Natural killer cell (primary cell): ENCODE data around the gene POU6F2. TPM values are rescaled to one million over a fixed set of nuclear protein-coding genes. Genes with fewer than 3 reads are reported as not detected.

ENCODE experiments used
- ATAC-seq, 3 donors: fragments of 150-1000 bp in 2 of 3; fragments of 200-7000 bp in 1 of 3; cut with Tn5 transposase; 1 replicate in 1 of 3; 2 replicates in 2 of 3; pipeline ENCODE4 v1.10.0; 2021; ENCODE audit warnings: mild to moderate bottlenecking in 2 of 3, moderate library complexity in 2 of 3
- DNase-seq, 2 donors: peaks; one replicate each; pipeline versions ENCODE4 v3.0.0 to v3.0.0-alpha.2; 2013 to 2021; ENCODE audit warnings: mixed read lengths in 1 of 2
- H3K27ac ChIP-seq: one replicate; pipeline ENCODE4 v1.5.1; 2013; ENCODE audit warnings: mild to moderate bottlenecking, low read length
- H3K27me3 ChIP-seq: one replicate; pipeline ENCODE4 v1.6.1; 2013; ENCODE audit warnings: low read length; ENCODE audit not compliant: control insufficient read depth, insufficient read depth
- H3K36me3 ChIP-seq: one replicate; pipeline ENCODE4 v1.6.1; 2013; ENCODE audit warnings: low read length; ENCODE audit not compliant: control insufficient read depth, insufficient read depth
- H3K4me1 ChIP-seq: one replicate; pipeline ENCODE4 v1.6.1; 2013; ENCODE audit warnings: low read length; ENCODE audit not compliant: control insufficient read depth, insufficient read depth
- H3K4me3 ChIP-seq: one replicate; pipeline ENCODE4 v1.5.1; 2013; ENCODE audit warnings: low read length
- H3K9me3 ChIP-seq: one replicate; pipeline ENCODE4 v1.6.1; 2013; ENCODE audit warnings: low read length; ENCODE audit not compliant: control insufficient read depth, insufficient read depth
- H3K27ac Mint-ChIP-seq, 2 donors: one replicate each; pipeline ENCODE4 v1.8.0; 2022; ENCODE audit warnings: mild to moderate bottlenecking in 2 of 2, mixed read lengths in 2 of 2, moderate library complexity in 1 of 2
- H3K27me3 Mint-ChIP-seq, 2 donors: one replicate each; pipeline ENCODE4 v1.8.0; 2022; ENCODE audit warnings: low read depth in 2 of 2, mixed read lengths in 2 of 2
- H3K36me3 Mint-ChIP-seq: one replicate; pipeline ENCODE4 v1.8.0; 2022; ENCODE audit warnings: mixed read lengths
- H3K4me1 Mint-ChIP-seq, 2 donors: one replicate each; pipeline ENCODE4 v1.8.0; 2022; ENCODE audit warnings: mixed read lengths in 2 of 2
- H3K4me3 Mint-ChIP-seq: one replicate; pipeline ENCODE4 v1.8.0; 2022; ENCODE audit warnings: mild to moderate bottlenecking, moderate library complexity, mixed read lengths
- H3K9me3 Mint-ChIP-seq, 2 donors: one replicate each; pipeline ENCODE4 v1.8.0; 2022; ENCODE audit warnings: mixed read lengths in 2 of 2
- CTCF ChIP-seq: fragments of 200-600 bp; IDR thresholded peaks from one replicate; pipeline ENCODE4 v1.8.0; 2022; ENCODE audit warnings: antibody characterized with exemption
- WGBS: methylation state at CpG from one replicate; pipeline ENCODE4 v1.1.7; 2013; ENCODE audit warnings: missing lambda C conversion rate; ENCODE audit not compliant: insufficient coverage; 5-methylcytosine and 5-hydroxymethylcytosine counted together
- intact Hi-C: fragments of 100-400 bp; cut with micrococcal nuclease; formaldehyde crosslinking; loops from one replicate; pipeline ENCODE4 v1.14.2; 2022
- total RNA-seq, 4 donors: library from RNA; stranded (reverse); fragments of 120-200 nt in 1 of 4; gene quantifications; one replicate each; pipeline versions ENCODE4 v1.2.3 to v1.2.4, GENCODE V29; 2013 to 2022

The POU6F2 gene
- total RNA-seq, 3 donors from 2014 or later (not counting 1 experiment from before 2014, with no cell fraction given), result 0.28 to 0.29 TPM; not detected in 1

DNA sequence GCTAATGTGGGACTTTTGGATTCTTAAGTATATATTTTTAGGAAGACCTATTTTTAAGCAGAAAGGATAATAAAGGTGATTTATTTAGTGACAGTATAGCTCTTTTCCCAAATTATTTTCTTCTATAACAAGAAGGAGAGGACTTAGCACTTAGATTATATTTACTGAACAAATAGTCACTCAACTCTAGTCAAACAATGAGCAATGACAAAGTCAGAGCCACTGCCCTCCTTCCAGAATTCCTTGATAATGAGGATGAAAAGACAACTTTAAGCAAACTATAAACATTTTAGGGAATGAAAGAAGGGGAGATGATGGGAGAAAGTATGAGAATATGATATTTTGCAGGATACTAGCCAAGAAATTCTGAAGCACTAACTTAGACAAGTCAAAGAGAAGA is 295.0 kb downstream of the POU6F2 start:
- H3K4me1 ChIP-seq, result no peaks in the 10 kb centered on the region
- H3K27ac ChIP-seq, result no peak overlapping the region
- no peak overlapping the region for H3K4me3 ChIP-seq
- intact Hi-C loops, result no loop called here
- no peaks in the 10 kb centered on the region for H3K36me3 ChIP-seq
- Mint-ChIP-seq H3K27me3 (peaks cover 16 to 22% of the 10 kb centered on the region in 2 donors), H3K4me1 (no peaks in the 10 kb centered on the region), H3K27ac (no peak overlapping the region), H3K36me3 (no peaks in the 10 kb centered on the region), H3K4me3 (no peak overlapping the region), H3K9me3 (peaks cover 0 to 2% of the 10 kb centered on the region in 2 donors)
- DNase-seq (no peak), ATAC-seq (no peak)
- no peaks in the 10 kb centered on the region for H3K9me3 ChIP-seq
- TF ChIP-seq CTCF, result no peak
- H3K27me3 ChIP-seq, result no peaks in the 10 kb centered on the region

- no peaks in the 10 kb centered on the region for H3K36me3 ChIP-seq
- no peak for DNase-seq
- intact Hi-C loops, result no loop called here
- TF ChIP-seq CTCF, result no peak
- Mint-ChIP-seq H3K4me1 (no peaks in the 10 kb centered on the region), H3K9me3 (no peaks in the 10 kb centered on the region), H3K36me3 (no peaks in the 10 kb centered on the region), H3K27ac (no peak overlapping the region), H3K27me3 (peaks cover 8 to 16% of the 10 kb centered on the region in 2 donors), H3K4me3 (no peak overlapping the region)
- H3K27ac ChIP-seq, result no peak overlapping the region
- H3K9me3 ChIP-seq, result no peaks in the 10 kb centered on the region
- no CpG with 5 or more reads among the region's 1 CpG for WGBS
- no peak overlapping the region for H3K4me3 ChIP-seq
- ATAC-seq, result no peak
- no peaks in the 10 kb centered on the region for H3K27me3 ChIP-seq
- no peaks in the 10 kb centered on the region for H3K4me1 ChIP-seq
These were observed 302.6 kb downstream of the POU6F2 start for GRCh38 chr7:39280337-39280736.

DNA sequence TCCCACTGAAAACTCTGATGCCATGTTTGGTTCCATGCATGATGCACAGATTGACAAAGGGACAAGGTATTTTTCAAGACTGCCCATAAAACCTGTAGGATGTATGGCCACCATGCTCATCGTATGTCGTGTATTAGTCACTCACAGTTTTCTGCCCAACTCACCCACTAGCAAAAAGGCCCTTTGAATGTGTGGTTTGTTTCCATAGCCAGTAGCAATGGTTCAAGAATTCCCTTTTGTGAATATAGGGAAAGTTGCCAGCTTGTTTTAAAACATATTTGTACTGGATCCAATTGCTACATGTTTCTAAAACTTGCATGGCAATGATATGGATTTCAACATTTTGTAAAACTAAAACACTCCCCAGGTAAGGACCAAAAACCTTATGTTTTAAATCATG is 307.5 kb downstream of the POU6F2 start:
- TF ChIP-seq CTCF, result no peak
- Histone ChIP-seq H3K36me3 (no peaks in the 10 kb centered on the region), H3K27ac (no peak overlapping the region), H3K4me3 (no peak overlapping the region), H3K27me3 (no peaks in the 10 kb centered on the region), H3K9me3 (no peaks in the 10 kb centered on the region), H3K4me1 (no peaks in the 10 kb centered on the region)
- H3K4me3 Mint-ChIP-seq, result no peak overlapping the region
- no peaks in the 10 kb centered on the region for H3K36me3 Mint-ChIP-seq
- WGBS, result no CpG with 5 or more reads among the region's 2 CpGs
- ATAC-seq (no peak), DNase-seq (no peak)
- peaks cover 12 to 16% of the 10 kb centered on the region in 2 donors for H3K27me3 Mint-ChIP-seq
- no peak overlapping the region for H3K27ac Mint-ChIP-seq
- intact Hi-C loops, result no loop called here
- no peaks in the 10 kb centered on the region for H3K9me3 Mint-ChIP-seq
- no peaks in the 10 kb centered on the region for H3K4me1 Mint-ChIP-seq

DNA sequence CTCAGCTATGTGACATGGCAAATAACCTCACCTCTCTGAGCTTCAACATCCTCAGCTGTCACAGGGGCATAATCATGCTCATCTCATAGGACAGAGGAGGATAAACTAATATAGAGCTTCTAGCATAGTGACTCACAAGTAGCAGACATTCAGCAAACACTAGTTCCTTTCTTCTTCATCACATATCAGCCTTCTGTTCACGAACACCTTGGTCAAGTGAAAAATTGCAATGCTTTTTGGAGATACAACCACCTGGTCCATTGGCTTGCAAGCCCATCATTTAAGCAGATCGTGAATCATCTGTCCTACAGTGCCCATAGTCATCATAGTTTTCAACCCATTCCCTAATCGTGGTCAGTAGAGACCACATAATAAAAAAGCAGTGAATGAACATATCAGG is 310.6 kb downstream of the POU6F2 start:
- no peaks in the 10 kb centered on the region for H3K9me3 ChIP-seq
- no peak overlapping the region for H3K27ac ChIP-seq
- H3K4me3 Mint-ChIP-seq, result no peak overlapping the region
- intact Hi-C loops, result no loop called here
- H3K27me3 ChIP-seq, result no peaks in the 10 kb centered on the region
- no peaks in the 10 kb centered on the region for H3K36me3 Mint-ChIP-seq
- TF ChIP-seq CTCF, result no peak
- no peaks in the 10 kb centered on the region for H3K9me3 Mint-ChIP-seq
- H3K36me3 ChIP-seq, result no peaks in the 10 kb centered on the region
- H3K4me3 ChIP-seq, result no peak overlapping the region
- DNase-seq (no peak), ATAC-seq (no peak)
- 85% methylated on average over 3 of the region's 3 CpGs for WGBS
- H3K27ac Mint-ChIP-seq, result no peak overlapping the region
- H3K27me3 Mint-ChIP-seq, result peaks cover 5 to 19% of the 10 kb centered on the region in 2 donors
- no peaks in the 10 kb centered on the region for H3K4me1 Mint-ChIP-seq
- no peaks in the 10 kb centered on the region for H3K4me1 ChIP-seq
